Vagina (tissue), 2 donors: Measurements from ENCODE around the gene INF2.

ENCODE experiments used
- CTCF ChIP-seq, 3 experiments: fragments of 450-650 bp in 2 of 3; fragments of 200-600 bp in 1 of 3; sonication (generic) in 1 of 3; IDR thresholded peaks; one replicate each; pipeline ENCODE4 v1.5.1; 2017 to 2019; ENCODE audit warnings: antibody characterized with exemption in 3 of 3, mild to moderate bottlenecking in 2 of 3, moderate library complexity in 2 of 3
- POLR2A ChIP-seq, 2 donors: fragments of 450-650 bp; IDR thresholded peaks; one replicate each; pipeline ENCODE4 v1.6.1; 2017; ENCODE audit warnings: antibody characterized with exemption in 2 of 2, mild to moderate bottlenecking in 2 of 2, moderate library complexity in 2 of 2

GRCh38 chr14:104715871-104716270 is 26.5 kb downstream of the INF2 start:
- no peak for TF ChIP-seq POLR2A (IDR thresholded peaks at IDR 0.05)
- no peak for TF ChIP-seq CTCF (IDR thresholded peaks at IDR 0.05)
